Gastrocnemius medialis (tissue), 4 donors: ENCODE measurements around the gene GTF2H2C_2.
A peak's percentile ranks its signal among the peaks of the same experiment; 100 is the strongest.
"Not testable (repeated sequence)": the region's sequence is repeated elsewhere in the genome, so short reads cannot be mapped to it uniquely, and the experiment has no call there.

ENCODE experiments used
- ATAC-seq, 2 donors: fragments of 150-250 bp; one replicate each; pipeline ENCODE4 v1.9.1; 2016
- DNase-seq, 2 donors: peaks; one replicate each; pipeline ENCODE4 v3.0.0-alpha.2; 2019
- H3K27ac ChIP-seq, 4 donors: fragments of 200-600 bp; sonication (generic); 1 replicate in 1 of 4; 2 replicates in 3 of 4; pipeline ENCODE4 v1.5.1; 2016 to 2018; ENCODE audit warnings: mild to moderate bottlenecking in 2 of 4, moderate library complexity in 1 of 4
- H3K27me3 ChIP-seq, 3 donors: fragments of 200-600 bp; sonication (generic) in 2 of 3; 1 replicate in 1 of 3; 2 replicates in 2 of 3; pipeline versions ENCODE4 v1.5.1 to v1.6.0; 2016 to 2019; ENCODE audit warnings: mild to moderate bottlenecking in 1 of 3, moderate library complexity in 1 of 3
- H3K36me3 ChIP-seq, 2 donors: fragments of 200-600 bp; sonication (generic) in 1 of 2; one replicate each; pipeline ENCODE4 v1.5.1; 2017 to 2018
- H3K4me1 ChIP-seq, 2 donors: fragments of 200-600 bp; sonication (generic) in 1 of 2; one replicate each; pipeline ENCODE4 v1.5.1; 2016 to 2017; ENCODE audit warnings: mild to moderate bottlenecking in 2 of 2
- H3K4me3 ChIP-seq, 4 donors: fragments of 200-600 bp; sonication (generic) in 3 of 4; 1 replicate in 1 of 4; 2 replicates in 3 of 4; pipeline ENCODE4 v1.5.1; 2016 to 2019; ENCODE audit warnings: mild to moderate bottlenecking in 2 of 4
- H3K9me3 ChIP-seq, 3 donors: fragments of 200-600 bp; sonication (generic) in 2 of 3; 1 replicate in 1 of 3; 2 replicates in 2 of 3; pipeline ENCODE4 v1.5.1; 2016 to 2019
- CTCF ChIP-seq, 5 experiments: fragments of 450-650 bp in 3 of 5; fragments of 200-600 bp in 2 of 5; sonication (generic) in 2 of 5; IDR thresholded peaks in 4 of 5; conservative IDR thresholded peaks in 1 of 5; 1 replicate in 4 of 5; 2 replicates in 1 of 5; pipeline ENCODE4 v1.5.1; 2016 to 2019; ENCODE audit warnings: antibody characterized with exemption in 5 of 5, mild to moderate bottlenecking in 3 of 5, moderate library complexity in 3 of 5
- in situ Hi-C, 4 donors: fragments of 200-750 bp; cut with MboI; loops; one replicate each; pipeline versions ENCODE4 v1.15.0 to v1.8.0; 2017; ENCODE audit warnings: low sequenced_read_pairs in 4 of 4
- intact Hi-C: fragments of 100-400 bp; cut with DNase I; formaldehyde crosslinking; loops from one replicate; pipeline ENCODE4 v1.15.1; 2023; ENCODE audit warnings: low total_unique reads

Gene GTF2H2C_2

GRCh38 chr5:70415117-70415516, at the start of gene GTF2H2C_2:
GTF2H2C_2 (plus strand) TSS chr5:70415368.
- DNase-seq, H3K27ac ChIP-seq, intact Hi-C loops, H3K4me1 ChIP-seq, in situ Hi-C loops, H3K9me3 ChIP-seq, H3K36me3 ChIP-seq, H3K27me3 ChIP-seq, H3K4me3 ChIP-seq: not testable (repeated sequence)
- ATAC-seq, result peak; percentile 66 to 94

GRCh38 chr5:70400984-70401686, 14.0 kb upstream of the GTF2H2C_2 start:
- H3K36me3 ChIP-seq, H3K4me1 ChIP-seq, H3K27me3 ChIP-seq, H3K9me3 ChIP-seq, intact Hi-C loops, ATAC-seq, in situ Hi-C loops: not testable (repeated sequence)
- H3K27ac ChIP-seq, result peak overlapping the region in 3 of 4 donors; percentile 38 to 76 (median 45)
- peak in 3 of 5 experiments; percentile 7 to 35 (median 25) for TF ChIP-seq CTCF (IDR thresholded peaks at IDR 0.05 in 4 of 5, conservative IDR thresholded peaks at IDR 0.05 in 1 of 5)
- DNase-seq, result peak; percentile 2 to 16
- peak overlapping the region; percentile 27 to 61 (median 48) for H3K4me3 ChIP-seq

- H3K4me1 ChIP-seq, H3K9me3 ChIP-seq, H3K27ac ChIP-seq, ATAC-seq, H3K36me3 ChIP-seq, intact Hi-C loops, DNase-seq, H3K27me3 ChIP-seq, H3K4me3 ChIP-seq, in situ Hi-C loops: not testable (repeated sequence)
Measured at GRCh38 chr5:70421322-70421721, 6.2 kb downstream of the GTF2H2C_2 start.

- DNase-seq, result not testable (repeated sequence)
Measured at GRCh38 chr5:70423215-70423614, 8.0 kb downstream of the GTF2H2C_2 start.

GRCh38 chr5:70438518-70438917, 23.4 kb downstream of the GTF2H2C_2 start:
- ATAC-seq, H3K4me1 ChIP-seq, DNase-seq, intact Hi-C loops, H3K9me3 ChIP-seq, H3K27ac ChIP-seq, H3K4me3 ChIP-seq, H3K36me3 ChIP-seq, H3K27me3 ChIP-seq, in situ Hi-C loops: not testable (repeated sequence)

More at GRCh38 chr5:70423215-70423614, 8.0 kb downstream of the GTF2H2C_2 start:
- H3K36me3 ChIP-seq, H3K4me3 ChIP-seq, intact Hi-C loops, H3K27ac ChIP-seq, in situ Hi-C loops, H3K4me1 ChIP-seq, H3K27me3 ChIP-seq, H3K9me3 ChIP-seq, ATAC-seq: not testable (repeated sequence)

- H3K9me3 ChIP-seq, H3K27ac ChIP-seq, H3K27me3 ChIP-seq, DNase-seq, H3K36me3 ChIP-seq, intact Hi-C loops, ATAC-seq, H3K4me3 ChIP-seq, in situ Hi-C loops, H3K4me1 ChIP-seq: not testable (repeated sequence)
Measured at GRCh38 chr5:70449565-70449964, 34.4 kb downstream of the GTF2H2C_2 start.

GRCh38 chr5:70451249-70451984, 36.2 kb downstream of the GTF2H2C_2 start:
- DNase-seq, H3K36me3 ChIP-seq, in situ Hi-C loops, H3K4me1 ChIP-seq, H3K27ac ChIP-seq, H3K27me3 ChIP-seq, intact Hi-C loops, H3K9me3 ChIP-seq, H3K4me3 ChIP-seq: not testable (repeated sequence)
- ATAC-seq, result peak in 1 of 2 donors; percentile 44

- H3K36me3 ChIP-seq, ATAC-seq, intact Hi-C loops, H3K4me3 ChIP-seq, in situ Hi-C loops, H3K27me3 ChIP-seq, DNase-seq, H3K4me1 ChIP-seq, H3K27ac ChIP-seq, H3K9me3 ChIP-seq: not testable (repeated sequence)
Measured at GRCh38 chr5:70457093-70457492, 41.9 kb downstream of the GTF2H2C_2 start.

GRCh38 chr5:70459188-70459587, 44.0 kb downstream of the GTF2H2C_2 start:
- in situ Hi-C loops, H3K27me3 ChIP-seq, H3K4me1 ChIP-seq, H3K4me3 ChIP-seq, H3K27ac ChIP-seq, H3K36me3 ChIP-seq, H3K9me3 ChIP-seq, intact Hi-C loops, ATAC-seq, DNase-seq: not testable (repeated sequence)

GRCh38 chr5:70461984-70462383, 46.8 kb downstream of the GTF2H2C_2 start:
- in situ Hi-C loops, intact Hi-C loops, ATAC-seq: not testable (repeated sequence)

More at GRCh38 chr5:70461984-70462383, 46.8 kb downstream of the GTF2H2C_2 start:
- H3K4me3 ChIP-seq, H3K9me3 ChIP-seq, H3K36me3 ChIP-seq, DNase-seq, H3K27ac ChIP-seq, H3K4me1 ChIP-seq, H3K27me3 ChIP-seq: not testable (repeated sequence)
